Naive B cell (primary cell): ENCODE data around the gene ATXN7. TPM values are rescaled to one million over a fixed set of nuclear protein-coding genes. Genes with fewer than 3 reads are reported as not detected.

Source experiments
- ATAC-seq, 2 donors: fragments of 150-1000 bp; cut with Tn5 transposase; 2 replicates each; pipeline ENCODE4 v1.10.0; 2021; ENCODE audit warnings: low read depth in 2 of 2, mild to moderate bottlenecking in 2 of 2, moderate library complexity in 2 of 2
- DNase-seq: peaks from one replicate; pipeline ENCODE4 v3.0.0; 2022
- H3K27ac Mint-ChIP-seq, 6 donors: one replicate each; pipeline ENCODE4 v1.8.0; 2020 to 2022; ENCODE audit warnings: mild to moderate bottlenecking in 6 of 6, mixed read lengths in 6 of 6, moderate library complexity in 5 of 6, inconsistent platforms in 2 of 6
- H3K27me3 Mint-ChIP-seq, 3 donors: one replicate each; pipeline ENCODE4 v1.8.0; 2021 to 2022; ENCODE audit warnings: mixed read lengths in 3 of 3, mild to moderate bottlenecking in 1 of 3
- H3K36me3 Mint-ChIP-seq, 2 donors: one replicate each; pipeline ENCODE4 v1.8.0; 2020 to 2022; ENCODE audit warnings: mixed read lengths in 2 of 2, inconsistent platforms in 1 of 2, mild to moderate bottlenecking in 1 of 2
- H3K4me1 Mint-ChIP-seq, 3 donors: one replicate each; pipeline ENCODE4 v1.8.0; 2020 to 2022; ENCODE audit warnings: mixed read lengths in 3 of 3, inconsistent platforms in 1 of 3, mild to moderate bottlenecking in 1 of 3, moderate library complexity in 1 of 3
- H3K4me3 Mint-ChIP-seq, 8 donors: one replicate each; pipeline ENCODE4 v1.8.0; 2020 to 2022; ENCODE audit warnings: mild to moderate bottlenecking in 8 of 8, mixed read lengths in 8 of 8, moderate library complexity in 8 of 8, inconsistent platforms in 2 of 8
- H3K9me3 Mint-ChIP-seq, 7 donors: one replicate each; pipeline ENCODE4 v1.8.0; 2020 to 2022; ENCODE audit warnings: mixed read lengths in 7 of 7, mild to moderate bottlenecking in 5 of 7, inconsistent platforms in 2 of 7, moderate library complexity in 1 of 7
- polyA plus RNA-seq, 6 donors: library from polyadenylated mRNA; unstranded; fragments of 300-500 nt; fragmentation: Illumina TruSeq; gene quantifications; one replicate each; pipeline ENCODE4 v1.2.3, GENCODE V29; 2021; ENCODE audit warnings: low read depth in 6 of 6

The ATXN7 gene
- polyA plus RNA-seq, 6 donors from 2014 or later = 2.5 to 7.2 (median 4.9) TPM

DNA sequence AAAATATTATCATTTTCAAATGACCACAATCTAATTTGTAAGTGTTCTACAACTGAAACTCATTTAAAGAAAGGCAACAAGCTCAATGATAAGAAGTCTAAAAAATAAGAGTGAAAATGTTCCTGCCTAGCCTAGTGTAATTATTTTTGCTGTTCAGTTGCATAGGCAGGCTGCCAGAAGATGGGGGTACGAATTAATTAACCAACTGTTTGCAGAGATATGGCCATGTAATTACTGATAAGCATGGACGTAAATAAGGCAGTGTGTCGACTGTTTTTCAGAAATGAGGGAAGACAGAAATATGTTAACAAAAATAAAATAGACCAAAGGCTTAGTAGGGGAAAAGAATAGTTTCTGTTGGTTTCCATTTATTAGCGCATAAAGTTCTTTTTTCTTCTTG is 73.3 kb downstream of the ATXN7 start:
- H3K27ac Mint-ChIP-seq = peak overlapping the region in 1 of 6 donors; percentile 17
- H3K27me3 Mint-ChIP-seq = no peaks in the 10 kb centered on the region
- H3K9me3 Mint-ChIP-seq = no peaks in the 10 kb centered on the region
- DNase-seq (no peak), ATAC-seq (no peak)
- H3K4me1 Mint-ChIP-seq = peaks cover 52 to 60% (median 56%) of the 10 kb centered on the region in 3 donors
- H3K4me3 Mint-ChIP-seq = no peak overlapping the region
- no peaks in the 10 kb centered on the region for H3K36me3 Mint-ChIP-seq

DNA sequence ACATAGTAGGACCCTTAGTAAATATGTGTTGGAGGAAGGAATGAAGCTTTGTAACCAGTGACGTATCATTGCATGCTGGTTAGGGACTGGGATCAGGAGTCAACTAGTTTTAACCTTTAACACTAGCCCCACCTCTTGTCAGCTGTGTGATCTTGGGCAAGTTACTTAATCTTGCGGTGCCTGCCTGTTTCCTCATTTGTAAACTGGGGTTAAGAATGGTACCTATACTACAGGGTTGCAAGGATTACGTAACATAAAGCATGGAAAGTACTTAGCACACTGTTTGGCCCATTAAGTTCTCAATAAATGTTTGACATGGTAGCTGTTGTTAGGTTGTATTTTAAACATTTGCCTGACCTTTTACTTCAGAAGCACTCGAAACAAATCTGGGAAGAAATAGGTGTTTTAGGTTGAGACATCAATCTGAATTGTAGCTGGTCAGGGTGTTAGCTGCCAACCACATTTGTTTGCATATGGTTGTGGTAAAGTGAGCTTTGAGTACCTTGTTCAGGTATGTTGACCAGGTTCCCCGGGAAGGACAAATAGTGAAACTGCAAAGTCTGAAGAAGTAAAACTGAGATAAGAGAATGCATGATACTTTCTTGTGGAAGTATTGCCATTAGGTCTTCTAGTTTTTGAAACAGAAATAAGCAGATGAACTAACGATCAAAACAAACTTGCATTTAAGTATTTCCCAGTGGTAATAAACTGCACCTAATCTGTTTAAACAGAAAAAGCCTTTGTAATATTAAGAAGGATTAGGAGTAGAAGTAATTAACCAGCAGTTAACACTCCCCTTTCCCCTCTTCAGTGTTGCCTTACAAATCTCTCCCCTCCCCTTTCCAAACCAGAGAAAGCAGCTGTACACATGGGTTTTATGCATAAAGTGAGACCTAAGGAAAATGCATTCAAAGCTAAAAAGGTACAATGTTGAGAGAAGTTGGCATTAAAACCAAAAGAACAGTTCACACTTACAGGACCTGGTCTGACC is 74.3 kb downstream of the ATXN7 start:
- Mint-ChIP-seq H3K4me1 (peaks cover 47 to 53% (median 48%) of the 10 kb centered on the region in 3 donors), H3K27me3 (no peaks in the 10 kb centered on the region), H3K27ac (peak overlapping the region in 4 of 6 donors; percentile 19 to 50 (median 31)), H3K36me3 (no peaks in the 10 kb centered on the region), H3K4me3 (no peak overlapping the region), H3K9me3 (no peaks in the 10 kb centered on the region)
- ATAC-seq (no peak), DNase-seq (no peak)

DNA sequence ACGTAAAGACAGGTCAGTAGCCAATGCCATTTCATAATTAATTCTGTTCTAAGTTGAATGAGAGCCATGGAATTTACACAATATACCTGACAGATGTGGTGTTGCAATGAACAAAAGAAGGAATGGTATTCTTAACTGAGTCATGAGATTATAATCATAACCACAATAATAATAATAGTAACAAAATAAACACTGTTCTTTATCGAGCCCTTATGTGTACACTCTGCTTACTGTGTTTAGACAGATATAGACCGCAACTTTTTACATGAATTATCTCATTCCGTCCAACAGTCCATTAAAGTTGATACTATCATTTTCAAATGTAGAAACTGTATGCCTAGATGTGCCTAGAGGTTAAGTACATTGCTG is 76.7 kb downstream of the ATXN7 start:
- ATAC-seq (no peak), DNase-seq (no peak)
- peaks cover 32 to 38% (median 33%) of the 10 kb centered on the region in 3 donors for H3K4me1 Mint-ChIP-seq
- H3K4me3 Mint-ChIP-seq = no peak overlapping the region
- no peak overlapping the region for H3K27ac Mint-ChIP-seq
- no peaks in the 10 kb centered on the region for H3K36me3 Mint-ChIP-seq
- no peaks in the 10 kb centered on the region for H3K9me3 Mint-ChIP-seq
- H3K27me3 Mint-ChIP-seq = no peaks in the 10 kb centered on the region

DNA sequence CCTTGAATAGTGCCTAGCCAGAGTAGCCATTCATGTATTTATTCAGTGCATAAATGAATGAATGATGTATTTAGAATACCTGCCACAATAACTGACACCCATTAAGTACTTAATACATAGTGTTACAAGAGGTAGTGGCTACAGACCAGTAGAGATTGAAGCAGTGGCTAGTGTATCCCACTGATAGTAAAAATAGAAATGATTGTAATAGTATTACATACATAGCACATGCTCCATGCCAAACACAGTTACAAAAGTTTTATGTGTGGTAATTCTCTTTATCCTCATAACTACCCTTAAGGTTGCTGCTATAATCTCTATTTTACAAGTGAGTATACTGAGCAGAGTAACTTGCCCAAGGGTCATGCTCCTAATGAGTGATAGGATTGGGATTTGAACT is 78.9 kb downstream of the ATXN7 start:
- peaks cover 37 to 51% (median 44%) of the 10 kb centered on the region in 3 donors for H3K4me1 Mint-ChIP-seq
- no peaks in the 10 kb centered on the region for H3K27me3 Mint-ChIP-seq
- peak overlapping the region in 1 of 6 donors; percentile 49 for H3K27ac Mint-ChIP-seq

DNA sequence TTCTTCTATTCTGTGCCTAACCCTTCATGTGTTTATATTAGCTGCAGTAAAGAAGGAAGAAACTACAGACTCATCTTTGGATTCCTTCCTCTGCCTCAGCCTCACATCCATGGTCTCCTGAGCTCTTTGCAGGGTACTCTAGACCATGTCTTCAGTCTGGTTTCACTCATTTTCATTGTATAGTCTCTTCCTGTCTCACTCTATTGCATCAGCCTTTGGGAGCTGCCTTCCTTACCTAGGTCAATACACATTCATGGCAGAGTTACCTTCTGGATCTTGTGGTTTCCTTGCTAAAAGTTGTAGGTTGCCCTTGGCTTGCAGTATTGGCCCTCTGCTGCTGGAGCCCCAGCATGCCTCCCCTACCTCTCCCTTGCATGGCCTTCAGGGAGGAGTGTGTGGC is 80.0 kb downstream of the ATXN7 start:
- no peak overlapping the region for H3K4me3 Mint-ChIP-seq
- DNase-seq (no peak), ATAC-seq (no peak)
- no peaks in the 10 kb centered on the region for H3K27me3 Mint-ChIP-seq
- H3K4me1 Mint-ChIP-seq = peaks cover 34 to 49% (median 41%) of the 10 kb centered on the region in 3 donors
- H3K36me3 Mint-ChIP-seq = no peaks in the 10 kb centered on the region
- H3K27ac Mint-ChIP-seq = peak overlapping the region in 2 of 6 donors; percentile 29 to 49
- no peaks in the 10 kb centered on the region for H3K9me3 Mint-ChIP-seq

More for the DNA sequence above, 78.9 kb downstream of the ATXN7 start:
- Mint-ChIP-seq H3K36me3 (no peaks in the 10 kb centered on the region), H3K4me3 (no peak overlapping the region), H3K9me3 (no peaks in the 10 kb centered on the region)
- no peak for DNase-seq
- ATAC-seq = no peak

DNA sequence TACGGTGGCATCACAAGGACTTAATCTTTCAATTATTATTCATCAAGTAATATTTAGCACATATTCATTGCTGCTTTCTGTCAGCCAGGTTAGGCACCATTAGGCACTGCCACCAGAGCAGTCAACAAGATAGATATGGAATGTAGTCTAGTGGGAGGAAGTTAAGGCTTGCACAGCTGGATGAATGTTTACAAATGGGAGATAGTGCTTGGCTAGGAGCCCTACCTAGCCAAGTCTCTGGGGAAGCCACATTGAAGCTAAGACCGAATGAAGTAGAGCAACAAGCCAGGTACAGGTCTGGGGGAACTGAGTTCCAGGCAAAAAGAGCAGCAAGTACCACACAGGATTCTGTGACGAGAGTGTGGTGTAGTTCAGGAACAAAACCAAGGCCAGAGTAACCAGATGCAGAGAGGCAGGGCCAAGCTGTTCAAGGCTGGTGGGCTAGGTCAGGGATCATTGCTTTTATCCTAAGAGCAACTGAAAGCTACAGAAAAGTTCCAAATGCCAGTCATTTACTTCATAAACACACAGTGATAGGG is 82.0 kb downstream of the ATXN7 start:
- Mint-ChIP-seq H3K27ac (peak overlapping the region in 2 of 6 donors; percentile 52 to 82), H3K36me3 (no peaks in the 10 kb centered on the region), H3K27me3 (no peaks in the 10 kb centered on the region), H3K4me3 (no peak overlapping the region), H3K4me1 (peaks cover 29 to 50% (median 40%) of the 10 kb centered on the region in 3 donors), H3K9me3 (no peaks in the 10 kb centered on the region)
- DNase-seq = no peak
- ATAC-seq = no peak

DNA sequence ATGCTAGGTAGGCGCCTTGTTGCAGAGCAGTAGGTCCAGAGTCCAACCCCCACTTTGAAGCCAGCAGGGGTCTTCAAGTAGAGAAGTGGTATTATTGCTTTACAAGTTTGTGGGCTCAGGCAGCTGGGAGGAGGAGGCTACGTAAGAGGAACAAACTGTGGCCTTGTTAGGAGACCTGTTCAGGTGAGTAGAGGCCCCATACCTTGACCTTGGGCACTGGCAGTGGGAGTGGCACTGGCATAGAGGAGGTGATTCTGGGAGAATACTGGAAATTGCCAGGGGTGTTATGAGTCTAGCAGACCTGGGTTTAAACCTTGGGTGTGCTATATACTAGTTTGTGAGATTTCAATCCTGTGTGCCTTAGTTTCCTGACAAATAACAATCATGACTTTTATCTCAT is 83.1 kb downstream of the ATXN7 start:
- H3K9me3 Mint-ChIP-seq = no peaks in the 10 kb centered on the region
- no peaks in the 10 kb centered on the region for H3K36me3 Mint-ChIP-seq
- DNase-seq (no peak), ATAC-seq (no peak)
- no peaks in the 10 kb centered on the region for H3K27me3 Mint-ChIP-seq
- peak overlapping the region in 1 of 8 donors; percentile 65 for H3K4me3 Mint-ChIP-seq
- peak overlapping the region in 5 of 6 donors; percentile 14 to 84 (median 65) for H3K27ac Mint-ChIP-seq
- H3K4me1 Mint-ChIP-seq = peaks cover 34 to 61% (median 44%) of the 10 kb centered on the region in 3 donors

DNA sequence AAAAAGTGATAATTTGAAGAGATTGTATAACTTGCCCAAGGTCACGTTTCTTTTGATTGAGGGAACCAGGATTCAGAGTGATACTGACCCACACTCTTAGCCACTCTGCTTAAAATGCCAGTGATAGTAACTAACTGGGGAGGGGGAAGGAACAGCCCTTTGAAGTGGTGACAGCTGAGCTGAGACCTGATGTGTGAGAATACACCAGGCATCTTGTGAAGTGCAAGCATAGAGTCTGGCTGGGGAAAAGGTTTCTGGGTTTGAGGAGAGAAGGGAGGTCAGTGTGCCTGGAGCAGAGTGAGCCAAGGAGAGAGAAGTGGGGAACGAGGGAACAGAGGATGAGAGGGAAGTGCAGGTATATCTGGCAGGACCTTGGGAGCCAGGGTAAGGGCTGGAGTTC is 83.9 kb downstream of the ATXN7 start:
- ATAC-seq = no peak
- Mint-ChIP-seq H3K4me3 (no peak overlapping the region), H3K27me3 (no peaks in the 10 kb centered on the region), H3K36me3 (no peaks in the 10 kb centered on the region), H3K27ac (peak overlapping the region in 4 of 6 donors; percentile 30 to 85 (median 54)), H3K9me3 (no peaks in the 10 kb centered on the region), H3K4me1 (peaks cover 31 to 61% (median 42%) of the 10 kb centered on the region in 3 donors)
- DNase-seq = no peak

DNA sequence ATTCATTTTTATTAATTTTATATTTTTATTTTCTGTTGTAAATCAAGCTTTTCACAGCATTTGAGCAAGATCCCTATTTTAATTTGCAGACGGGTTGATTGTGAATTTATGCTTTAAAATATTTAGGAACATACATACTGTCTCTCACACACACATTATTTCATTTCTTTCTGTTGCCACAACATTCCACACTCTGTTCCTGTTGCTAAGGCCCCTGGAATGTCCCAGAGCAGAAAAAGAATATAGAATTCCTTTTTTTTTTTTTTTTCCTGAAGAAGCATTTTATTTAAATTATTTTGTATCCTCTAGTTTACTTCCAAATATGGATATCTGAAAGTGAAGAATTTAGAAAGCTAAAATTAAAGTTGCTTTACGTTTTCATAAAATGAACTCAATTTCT is 85.3 kb downstream of the ATXN7 start:
- H3K27me3 Mint-ChIP-seq = no peaks in the 10 kb centered on the region
- H3K4me3 Mint-ChIP-seq = no peak overlapping the region
- no peaks in the 10 kb centered on the region for H3K9me3 Mint-ChIP-seq
- H3K27ac Mint-ChIP-seq = no peak overlapping the region
- peaks cover 7 to 10% of the 10 kb centered on the region in 2 donors for H3K36me3 Mint-ChIP-seq
- peaks cover 26 to 53% (median 38%) of the 10 kb centered on the region in 3 donors for H3K4me1 Mint-ChIP-seq
- DNase-seq (no peak), ATAC-seq (no peak)

DNA sequence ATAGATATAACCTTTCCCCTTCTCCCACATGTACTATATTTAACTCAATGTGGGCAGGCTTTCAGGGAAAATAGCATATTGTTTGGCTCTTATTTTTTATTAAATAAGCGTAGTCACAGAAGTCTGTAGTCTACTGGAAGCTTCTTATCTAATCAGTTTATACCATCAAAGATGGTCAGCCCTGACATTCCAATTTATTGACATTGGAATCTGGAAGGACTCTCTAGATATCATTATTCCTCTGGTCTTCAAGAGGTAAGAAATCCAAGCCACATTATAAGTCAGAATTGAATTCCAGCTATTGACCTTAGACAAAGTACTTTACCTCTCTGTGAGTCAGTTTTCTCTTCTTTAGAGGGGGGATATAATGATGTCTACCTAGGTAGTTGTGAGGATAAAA is 87.0 kb downstream of the ATXN7 start:
- Mint-ChIP-seq H3K27me3 (no peaks in the 10 kb centered on the region), H3K36me3 (peaks cover 10 to 13% of the 10 kb centered on the region in 2 donors), H3K4me3 (no peak overlapping the region), H3K27ac (peak overlapping the region in 2 of 6 donors; percentile 17 to 39), H3K9me3 (no peaks in the 10 kb centered on the region), H3K4me1 (peaks cover 28 to 45% (median 43%) of the 10 kb centered on the region in 3 donors)
- ATAC-seq (no peak), DNase-seq (no peak)

DNA sequence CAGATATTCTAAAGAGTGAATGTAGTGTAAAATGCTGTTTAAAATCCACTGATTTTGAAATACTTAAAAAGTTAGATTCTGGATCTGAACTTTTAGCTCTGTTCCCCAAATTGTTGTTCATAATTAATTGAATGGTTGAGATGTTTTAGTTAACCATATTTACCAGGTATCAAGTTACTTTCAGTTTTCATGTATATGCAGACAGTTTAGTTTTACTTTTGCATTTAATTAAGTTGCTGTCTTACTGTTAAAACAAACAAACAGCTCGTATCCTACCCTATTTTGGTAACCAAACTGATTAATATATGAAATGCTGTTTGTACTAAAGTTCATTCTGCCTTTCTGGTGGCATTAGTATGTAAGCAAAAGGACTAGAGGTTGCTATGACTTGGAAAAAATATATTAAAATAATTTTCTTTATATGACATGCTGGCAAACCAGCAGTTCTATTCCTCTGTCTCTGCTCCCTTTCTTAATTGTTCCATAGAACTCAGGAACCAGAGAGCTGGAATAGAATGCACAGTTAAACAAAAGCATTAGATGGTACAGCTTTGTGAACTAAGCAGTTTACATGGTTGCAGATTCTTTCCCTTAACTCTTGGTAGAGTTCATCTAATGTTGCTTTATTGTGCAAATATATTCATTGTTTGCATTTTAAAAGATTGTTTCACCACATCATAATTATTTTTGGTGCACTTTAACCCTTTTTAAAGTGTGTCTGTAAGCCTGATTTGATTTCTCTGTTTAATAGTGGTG is 88.0 kb downstream of the ATXN7 start:
- H3K27ac Mint-ChIP-seq = peak overlapping the region in 3 of 6 donors; percentile 4 to 53 (median 17)
- DNase-seq = no peak
- peak overlapping the region in 4 of 8 donors; percentile 12 to 55 (median 45) for H3K4me3 Mint-ChIP-seq
- peaks cover 25 to 43% (median 36%) of the 10 kb centered on the region in 3 donors for H3K4me1 Mint-ChIP-seq
- no peaks in the 10 kb centered on the region for H3K9me3 Mint-ChIP-seq
- H3K27me3 Mint-ChIP-seq = no peaks in the 10 kb centered on the region
- no peak for ATAC-seq
- H3K36me3 Mint-ChIP-seq = peaks cover 10 to 13% of the 10 kb centered on the region in 2 donors

DNA sequence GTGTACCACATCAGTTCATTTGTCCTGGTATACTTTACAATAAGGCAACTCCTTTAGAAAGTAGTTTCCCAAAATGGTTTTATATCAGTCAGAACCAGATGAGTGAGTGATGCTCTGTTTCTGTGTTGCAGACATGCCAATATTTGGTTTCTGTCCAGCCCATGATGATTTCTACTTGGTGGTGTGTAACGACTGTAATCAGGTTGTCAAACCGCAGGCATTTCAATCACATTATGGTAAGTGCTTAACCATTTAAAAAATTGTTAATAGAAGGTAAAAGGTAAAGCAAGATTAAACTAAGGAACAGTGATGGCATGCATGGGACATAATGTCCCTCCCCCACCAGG is 88.6 kb downstream of the ATXN7 start:
- ATAC-seq (no peak), DNase-seq (no peak)
- H3K9me3 Mint-ChIP-seq = no peaks in the 10 kb centered on the region
- no peak overlapping the region for H3K4me3 Mint-ChIP-seq
- H3K27ac Mint-ChIP-seq = peak overlapping the region in 1 of 6 donors; percentile 53
- no peaks in the 10 kb centered on the region for H3K27me3 Mint-ChIP-seq
- H3K4me1 Mint-ChIP-seq = peaks cover 26 to 42% (median 31%) of the 10 kb centered on the region in 3 donors
- peaks cover 10 to 13% of the 10 kb centered on the region in 2 donors for H3K36me3 Mint-ChIP-seq

DNA sequence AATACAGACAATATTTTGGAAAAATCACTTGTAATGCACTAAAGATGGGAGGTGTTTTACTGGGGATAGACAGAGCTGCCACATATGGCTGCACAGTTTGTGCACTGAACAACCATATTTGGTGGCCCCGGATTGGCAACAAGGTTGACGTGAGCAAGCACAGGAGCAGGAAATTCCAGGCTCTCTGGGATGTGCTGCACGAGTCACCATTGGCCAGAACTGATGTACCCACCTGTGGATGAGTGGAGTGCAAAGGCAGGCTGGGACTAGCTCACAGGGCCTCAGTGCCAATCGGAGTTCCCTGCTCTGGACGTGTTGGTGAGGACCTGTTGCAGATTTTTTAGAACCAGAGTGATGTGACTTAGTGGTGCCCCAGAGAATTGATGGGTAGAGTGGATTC is 90.5 kb downstream of the ATXN7 start:
- no peaks in the 10 kb centered on the region for H3K27me3 Mint-ChIP-seq
- H3K9me3 Mint-ChIP-seq = no peaks in the 10 kb centered on the region
- no peak for ATAC-seq
- peaks cover 10 to 13% of the 10 kb centered on the region in 2 donors for H3K36me3 Mint-ChIP-seq
- H3K4me3 Mint-ChIP-seq = no peak overlapping the region
- peaks cover 16 to 38% (median 28%) of the 10 kb centered on the region in 3 donors for H3K4me1 Mint-ChIP-seq
- peak overlapping the region in 2 of 6 donors; percentile 40 to 52 for H3K27ac Mint-ChIP-seq
- DNase-seq = no peak
